GM10266 (cell line): ENCODE data around the gene SVOPL.

Source experiments
- DNase-seq: peaks from one replicate; pipeline ENCODE4 v3.0.0; 2012; ENCODE audit errors: extremely low spot score
- CTCF ChIP-seq: IDR thresholded peaks from 2 replicates; pipeline ENCODE4 v1.5.1; 2012; ENCODE audit warnings: mild to moderate bottlenecking, low read depth; ENCODE audit not compliant: control insufficient read depth, insufficient read depth; ENCODE audit errors: missing control alignments

Gene SVOPL

GRCh38 chr7:138661069-138661635, 40.0 kb downstream of the SVOPL start:
- TF ChIP-seq CTCF, result no peak
- DNase-seq, result no peak

GRCh38 chr7:138658889-138659288, 42.3 kb downstream of the SVOPL start:
- TF ChIP-seq CTCF, result no peak
- DNase-seq, result no peak

- TF ChIP-seq CTCF, result no peak
- no peak for DNase-seq
Observed at GRCh38 chr7:138657854-138658386, 43.2 kb downstream of the SVOPL start.

- DNase-seq, result no peak
- TF ChIP-seq CTCF, result no peak
Observed at GRCh38 chr7:138656952-138657351, 44.2 kb downstream of the SVOPL start.

- no peak for TF ChIP-seq CTCF
Observed at GRCh38 chr7:138654616-138655015, 46.5 kb downstream of the SVOPL start.

GRCh38 chr7:138649506-138649905, 51.7 kb downstream of the SVOPL start:
- no peak for DNase-seq
- no peak for TF ChIP-seq CTCF

More at GRCh38 chr7:138654616-138655015, 46.5 kb downstream of the SVOPL start:
- no peak for DNase-seq

GRCh38 chr7:138645284-138645683, 55.9 kb downstream of the SVOPL start:
- no peak for TF ChIP-seq CTCF
- no peak for DNase-seq
